ENCODE results near the gene COX6A1.

GRCh38 chr12:120432772-120433525 is 5.0 kb upstream of the COX6A1 start:
- TF ChIP-seq CTCF (IDR thresholded peaks at IDR 0.05; ENCODE audit: insufficient read depth, low read depth, low read length), result no peak
- TF ChIP-seq EZH2 (IDR thresholded peaks at IDR 0.05; ENCODE audit: insufficient read depth, low read length), result no peak
